Cardiac muscle cell (in vitro differentiated cells and primary cell): ENCODE data around the gene NES. TPM values are rescaled to one million over a fixed set of nuclear protein-coding genes. Genes with fewer than 3 reads are reported as not detected.

ENCODE experiments used
- DNase-seq, 2 donors: peaks; one replicate each; pipeline versions ENCODE4 v3.0.0 to v3.0.0-alpha.2; 2010 to 2017; ENCODE audit warnings: low read depth in 1 of 2, low spot score in 1 of 2
- H3K27ac ChIP-seq: fragments of 200-600 bp; sonication (generic); 2 replicates; pipeline ENCODE4 v1.5.1; 2016
- H3K27me3 ChIP-seq: fragments of 200-600 bp; sonication (generic); 2 replicates; pipeline ENCODE4 v1.6.0; 2016; ENCODE audit warnings: control low read depth
- H3K36me3 ChIP-seq: fragments of 200-600 bp; sonication (generic); 2 replicates; pipeline ENCODE4 v1.5.1; 2016; ENCODE audit warnings: control low read depth
- H3K4me1 ChIP-seq: fragments of 200-600 bp; sonication (generic); 2 replicates; pipeline ENCODE4 v1.8.1; 2017; ENCODE audit warnings: low read depth, mild to moderate bottlenecking, mixed run types
- H3K4me3 ChIP-seq: fragments of 200-600 bp; sonication (generic); 2 replicates; pipeline ENCODE4 v1.5.1; 2016; ENCODE audit warnings: mild to moderate bottlenecking
- H3K9me3 ChIP-seq: fragments of 200-600 bp; sonication (generic); 2 replicates; pipeline ENCODE4 v1.5.1; 2017; ENCODE audit warnings: low read depth, mild to moderate bottlenecking, control low read depth
- CTCF ChIP-seq: IDR thresholded peaks from 2 replicates; pipeline ENCODE4 v1.5.1; 2012; ENCODE audit warnings: low read depth, mild to moderate bottlenecking, low read length
- polyA plus RNA-seq: library from polyadenylated mRNA; unstranded; fragments of >200 nt; fragmentation: Nextera tagmentation; extraction: Ambion mirVana; gene quantifications from 2 replicates; pipeline ENCODE4 v1.2.1, GENCODE V29; 2016
- total RNA-seq: library from RNA; depleted of rRNA; stranded (reverse); fragments of >200 nt; gene quantifications from 2 replicates; pipeline ENCODE4 v1.2.3, GENCODE V29; 2016

Gene NES
- total and polyA plus RNA-seq, 2 experiments from 2014 or later = 86.5 to 391 TPM

- H3K27ac ChIP-seq = no peak overlapping the region
- H3K9me3 ChIP-seq = no peaks in the 10 kb centered on the region
- peaks cover 45% of the 10 kb centered on the region for H3K27me3 ChIP-seq
- H3K36me3 ChIP-seq = no peaks in the 10 kb centered on the region
- DNase-seq = no peak
- no peak for TF ChIP-seq CTCF
- H3K4me3 ChIP-seq = no peak overlapping the region
- peaks cover 40% of the 10 kb centered on the region for H3K4me1 ChIP-seq
Observed at GRCh38 chr1:156658496-156658895, 18.7 kb downstream of the NES start.

- peaks cover 33% of the 10 kb centered on the region for H3K4me1 ChIP-seq
- no peaks in the 10 kb centered on the region for H3K36me3 ChIP-seq
- peaks cover 50% of the 10 kb centered on the region for H3K27me3 ChIP-seq
- H3K27ac ChIP-seq = no peak overlapping the region
- H3K9me3 ChIP-seq = no peaks in the 10 kb centered on the region
- H3K4me3 ChIP-seq = no peak overlapping the region
- no peak for DNase-seq
- no peak for TF ChIP-seq CTCF
Observed at GRCh38 chr1:156657741-156658319, 19.4 kb downstream of the NES start.

GRCh38 chr1:156656806-156657740 is 20.1 kb downstream of the NES start:
- Histone ChIP-seq H3K4me1 (peaks cover 26% of the 10 kb centered on the region), H3K27ac (no peak overlapping the region), H3K9me3 (no peaks in the 10 kb centered on the region), H3K27me3 (peaks cover 56% of the 10 kb centered on the region), H3K4me3 (no peak overlapping the region), H3K36me3 (no peaks in the 10 kb centered on the region)
- DNase-seq = peak; percentile 71 to 76
- peak; percentile 96 for TF ChIP-seq CTCF

GRCh38 chr1:156655904-156656516 is 21.2 kb downstream of the NES start:
- no peaks in the 10 kb centered on the region for H3K36me3 ChIP-seq
- no peak overlapping the region for H3K27ac ChIP-seq
- DNase-seq = no peak
- H3K27me3 ChIP-seq = peaks cover 66% of the 10 kb centered on the region
- no peaks in the 10 kb centered on the region for H3K9me3 ChIP-seq
- peaks cover 15% of the 10 kb centered on the region for H3K4me1 ChIP-seq
- H3K4me3 ChIP-seq = no peak overlapping the region
- TF ChIP-seq CTCF = no peak

- H3K4me1 ChIP-seq = peaks cover 8% of the 10 kb centered on the region
- TF ChIP-seq CTCF = no peak
- peaks cover 72% of the 10 kb centered on the region for H3K27me3 ChIP-seq
- H3K36me3 ChIP-seq = no peaks in the 10 kb centered on the region
- H3K4me3 ChIP-seq = no peak overlapping the region
- no peak for DNase-seq
- no peaks in the 10 kb centered on the region for H3K9me3 ChIP-seq
- H3K27ac ChIP-seq = no peak overlapping the region
Observed at GRCh38 chr1:156655151-156655903, 21.9 kb downstream of the NES start.
